UCSD-AML1 (cell line): ENCODE measurements around the gene HORMAD2.

Source experiments
- DNase-seq: peaks from one replicate; lab custom pipeline; 2025; ENCODE audit not compliant: unreplicated experiment; lab: John Stamatoyannopoulos, UW

Gene HORMAD2

DNA sequence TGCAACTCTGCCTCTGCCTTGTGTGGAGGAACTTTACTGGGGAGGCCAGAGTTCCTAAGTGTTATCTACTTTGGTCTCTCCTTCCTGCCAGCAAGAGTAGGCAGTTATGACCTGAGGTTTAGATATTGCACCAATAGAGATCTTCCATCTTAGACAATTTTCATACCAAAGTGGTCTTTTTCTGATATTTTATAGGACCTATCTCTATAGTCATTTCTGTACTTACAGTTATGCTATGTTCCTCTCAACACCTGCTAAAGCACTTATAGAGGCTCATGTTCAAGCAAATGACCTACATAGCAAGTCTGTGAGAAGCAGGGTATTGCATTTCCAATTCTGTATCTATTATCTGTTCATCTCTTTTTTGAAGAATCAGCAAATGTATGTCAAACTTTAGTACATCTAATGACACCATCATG lies 80.8 kb downstream of the HORMAD2 start:
- no peak for DNase-seq

DNA sequence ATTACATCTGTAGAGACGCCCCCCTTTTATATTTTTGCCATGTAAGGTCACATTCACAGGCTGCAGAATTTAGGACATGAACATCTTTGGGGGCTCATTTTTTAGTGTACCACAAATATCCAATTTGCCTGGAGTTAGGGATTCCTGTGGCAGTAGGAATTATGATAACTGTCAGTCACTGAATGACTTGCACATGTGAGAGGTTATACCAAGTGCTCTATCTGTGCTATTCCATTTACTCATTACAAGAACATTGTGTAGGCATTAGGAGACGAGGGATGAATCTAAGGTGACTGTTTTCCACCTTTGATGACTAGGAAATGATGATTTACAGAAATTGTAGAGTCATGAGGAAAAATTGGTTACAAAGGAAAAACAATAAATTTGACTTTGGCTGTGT lies 87.0 kb downstream of the HORMAD2 start:
- DNase-seq: no peak

DNA sequence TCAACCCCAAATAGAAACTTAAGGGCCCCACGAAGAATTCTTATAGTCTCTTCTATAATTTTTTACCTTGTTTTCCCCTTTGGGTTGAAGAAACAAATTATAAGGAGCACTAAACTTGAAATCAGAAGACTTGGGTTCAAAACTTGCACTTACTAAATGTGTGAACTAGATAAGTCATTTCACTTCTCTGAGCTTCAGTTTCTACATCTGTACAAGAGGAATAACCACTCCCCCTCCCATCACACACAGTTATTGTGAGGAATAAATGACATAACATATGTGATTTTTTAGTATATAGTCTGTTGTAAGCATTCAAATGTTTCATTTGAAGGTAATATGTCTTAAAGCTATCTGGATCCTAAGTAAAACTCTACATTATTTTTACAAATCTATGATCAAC lies 87.5 kb downstream of the HORMAD2 start:
- no peak for DNase-seq

DNA sequence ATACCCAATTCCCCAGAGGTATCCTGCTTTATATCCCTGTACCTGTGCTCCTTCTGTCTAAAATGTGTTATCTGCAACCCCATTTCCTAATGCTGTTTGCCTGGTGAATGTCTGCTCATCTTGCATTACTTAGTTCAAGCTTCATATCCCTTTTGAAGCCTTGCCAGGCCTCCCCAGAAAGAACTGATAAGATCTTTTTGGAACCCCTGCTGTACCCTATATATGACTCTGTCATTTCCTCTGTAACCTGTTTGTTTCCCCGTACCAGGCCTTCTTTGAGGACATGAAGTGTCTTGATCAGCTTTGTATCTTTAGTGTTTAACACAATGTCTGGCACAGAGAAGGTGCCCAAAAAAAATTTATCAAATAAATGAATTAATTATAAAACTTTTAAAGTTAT lies 88.7 kb downstream of the HORMAD2 start:
- DNase-seq: no peak

DNA sequence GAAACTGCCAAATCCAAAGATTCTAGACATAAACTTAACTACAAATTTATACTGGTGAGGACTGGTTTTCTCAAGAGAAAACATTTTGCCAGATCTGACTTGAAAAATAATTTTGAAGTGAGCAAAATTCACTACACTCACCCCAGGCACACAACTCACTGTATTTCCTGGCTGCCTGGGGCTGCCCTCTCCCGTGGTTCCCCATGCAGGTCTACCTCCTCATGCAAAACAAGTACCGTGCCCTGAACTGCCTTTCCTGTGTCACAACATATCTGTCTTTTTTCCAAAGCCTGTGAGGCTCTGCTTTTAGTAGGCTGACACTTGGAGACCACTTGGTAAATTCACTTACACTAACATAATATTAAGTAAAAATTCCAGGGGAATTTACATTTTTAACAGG lies 89.9 kb downstream of the HORMAD2 start:
- no peak for DNase-seq

DNA sequence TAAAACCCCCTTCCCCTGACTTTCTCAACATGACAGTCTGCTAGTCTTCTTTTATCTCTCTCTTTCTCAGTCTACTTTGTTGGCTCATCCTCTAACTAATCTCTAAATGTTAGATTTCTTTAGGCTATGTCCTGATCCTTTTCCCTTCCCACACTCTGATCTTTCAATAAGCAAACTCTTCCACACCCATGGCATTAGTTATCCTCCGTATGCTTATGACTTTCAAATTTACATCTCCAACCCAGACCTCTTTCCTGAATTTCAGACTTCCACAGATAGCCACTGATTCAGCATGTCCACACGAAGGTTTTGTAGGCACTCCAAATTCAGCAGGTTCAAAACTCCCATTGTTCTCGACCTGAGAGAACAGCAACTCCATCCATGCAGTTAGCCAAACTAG lies 90.7 kb downstream of the HORMAD2 start:
- no peak for DNase-seq

DNA sequence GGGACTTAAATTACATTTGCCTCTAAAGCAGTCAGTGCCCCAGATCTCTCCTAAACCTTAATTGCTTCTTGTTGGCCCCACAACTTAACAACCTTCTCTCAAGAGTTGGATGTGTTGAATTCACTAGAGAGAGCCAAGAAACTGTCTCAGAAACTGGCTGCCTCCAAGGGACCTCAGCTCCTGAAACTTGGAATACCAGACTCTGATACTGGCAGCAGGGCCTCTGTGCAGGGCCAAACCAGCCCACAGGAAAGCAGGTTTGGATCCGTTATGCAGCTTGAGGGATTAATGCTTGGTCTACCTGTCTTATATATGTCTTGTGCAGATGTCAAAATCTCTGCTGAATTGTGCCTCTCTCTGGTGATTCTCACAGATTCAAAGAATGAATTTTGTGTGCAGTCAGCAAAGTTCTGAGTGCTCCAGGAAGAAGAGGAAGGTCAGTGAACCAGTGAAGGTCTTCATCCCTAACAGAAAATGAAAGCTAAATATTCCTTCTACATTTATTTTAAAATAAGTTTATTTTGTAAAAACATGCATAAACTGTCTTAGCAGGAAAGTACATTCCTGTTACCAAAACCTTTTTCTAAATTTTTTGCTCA lies 95.5 kb downstream of the HORMAD2 start:
- DNase-seq: no peak

DNA sequence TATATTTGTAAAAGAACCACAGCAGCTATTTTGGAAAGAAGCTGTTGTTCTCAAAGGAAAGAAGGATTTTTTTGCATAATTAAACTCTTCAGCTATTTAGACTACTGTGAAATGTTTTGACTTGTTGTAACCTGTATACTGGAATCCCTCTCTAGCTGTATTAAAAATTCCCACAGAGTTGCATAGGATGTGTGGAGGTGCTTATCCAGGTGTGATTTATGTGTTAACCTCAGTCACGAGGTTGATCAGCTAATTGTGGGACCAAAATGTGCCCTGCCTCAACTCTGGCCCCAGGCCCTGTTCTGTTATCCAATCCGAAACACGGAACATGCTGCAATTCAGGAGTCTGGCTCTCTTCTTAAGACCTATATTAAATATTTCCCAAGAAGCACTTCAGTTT lies 96.2 kb downstream of the HORMAD2 start:
- no peak for DNase-seq

DNA sequence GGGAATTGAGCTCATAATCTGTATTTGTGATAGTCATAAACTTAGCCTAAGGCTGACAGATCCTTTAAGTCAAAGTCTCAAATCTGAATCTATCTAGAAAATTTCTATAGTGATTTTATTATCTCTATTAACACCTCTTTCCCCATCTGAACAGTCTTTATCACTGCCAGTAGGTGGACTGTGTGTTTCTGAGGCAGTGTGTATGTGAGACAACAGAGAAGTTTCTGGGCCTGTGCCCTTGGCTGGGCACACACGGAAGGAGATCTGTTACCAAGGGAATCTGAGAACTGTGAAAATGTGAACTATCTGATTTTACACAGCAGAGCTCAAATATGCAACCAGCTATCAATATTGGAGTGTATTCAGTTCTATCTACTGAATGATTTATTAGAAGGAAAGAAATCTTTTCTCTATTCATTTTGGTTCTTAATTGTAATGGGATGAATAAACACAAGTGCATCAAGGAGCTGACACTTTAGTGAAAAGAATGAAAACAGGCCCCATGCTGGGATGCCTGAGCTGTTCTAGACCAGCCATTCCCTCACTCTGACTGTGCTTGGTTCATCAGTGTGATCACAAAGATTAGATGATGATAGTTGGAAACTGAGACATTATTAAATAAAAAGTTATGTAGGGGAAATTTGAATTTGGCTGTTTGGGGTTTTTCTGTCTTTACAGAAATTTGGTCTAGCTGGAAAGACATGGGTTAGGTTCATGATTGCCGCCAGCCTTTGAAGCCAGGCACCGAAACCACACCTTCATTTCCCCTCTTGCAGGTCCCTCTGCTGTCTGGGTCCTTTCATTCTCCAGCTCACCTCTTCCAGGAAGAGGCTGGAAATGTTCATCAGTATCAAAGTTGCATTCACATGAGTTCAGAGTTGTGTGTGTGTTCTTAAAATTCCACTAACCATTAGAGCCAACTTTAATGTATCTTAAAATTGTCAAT lies 98.2 kb downstream of the HORMAD2 start:
- DNase-seq: no peak

DNA sequence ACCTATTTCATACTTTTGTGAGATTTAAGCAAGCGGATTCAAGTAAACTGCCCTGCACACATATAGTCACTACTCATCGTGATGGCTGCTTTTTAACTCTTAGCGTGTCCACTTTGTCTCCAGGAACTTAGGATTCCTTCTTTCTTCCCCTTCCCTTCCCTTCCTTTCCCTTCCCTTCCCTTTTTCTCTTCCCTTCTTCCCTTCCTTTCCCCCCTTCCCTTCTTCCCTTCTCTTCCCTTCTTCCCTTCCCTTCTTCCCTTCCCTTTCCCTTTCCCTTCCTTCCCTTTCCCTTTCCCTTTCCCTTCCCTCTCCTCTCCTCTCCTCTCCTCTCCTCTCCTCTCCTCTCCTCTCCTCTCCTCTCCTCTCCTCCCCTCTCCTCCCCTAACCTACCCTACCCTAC lies 100.4 kb downstream of the HORMAD2 start:
- no peak for DNase-seq

DNA sequence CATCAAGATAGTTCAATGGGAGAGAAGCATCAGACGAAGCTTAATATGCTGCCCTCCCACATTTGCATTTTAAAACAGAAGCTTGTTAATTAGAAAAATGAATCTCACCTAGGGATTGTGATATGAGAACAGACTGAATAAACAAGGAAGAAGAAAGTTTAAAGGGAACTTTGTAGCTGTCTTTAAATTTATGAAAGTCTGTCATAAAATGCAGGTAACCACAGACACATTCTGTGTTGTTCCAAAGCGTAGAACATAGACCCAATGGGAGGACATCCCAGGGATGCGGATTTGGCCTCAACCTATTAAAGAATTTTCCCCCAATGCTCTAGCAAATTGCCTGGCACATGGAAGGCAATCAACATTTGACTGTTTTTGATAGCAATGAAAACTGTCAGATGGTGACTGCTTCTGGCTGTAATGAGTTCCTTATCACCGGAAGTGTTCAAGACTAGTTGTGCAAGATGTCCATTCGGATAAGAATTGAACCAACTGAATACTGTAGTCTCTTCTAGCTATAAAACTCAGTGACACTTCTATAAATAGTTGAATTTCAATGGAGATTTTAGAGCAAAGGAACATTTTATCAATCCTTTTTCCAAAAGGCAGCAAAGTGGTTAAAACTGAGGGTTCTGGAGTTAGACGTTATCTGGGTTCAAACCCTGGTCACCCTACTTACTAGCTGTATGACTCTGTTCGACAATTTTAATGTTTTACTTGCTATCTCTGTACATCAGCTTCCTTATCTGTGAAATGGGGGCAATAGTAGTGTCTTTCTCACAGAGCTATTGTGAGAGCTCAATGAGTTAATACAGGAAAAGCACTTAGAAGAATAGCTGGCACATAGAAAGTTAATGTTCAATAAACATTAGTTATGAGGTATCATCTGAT lies 101.4 kb downstream of the HORMAD2 start:
- DNase-seq: no peak

DNA sequence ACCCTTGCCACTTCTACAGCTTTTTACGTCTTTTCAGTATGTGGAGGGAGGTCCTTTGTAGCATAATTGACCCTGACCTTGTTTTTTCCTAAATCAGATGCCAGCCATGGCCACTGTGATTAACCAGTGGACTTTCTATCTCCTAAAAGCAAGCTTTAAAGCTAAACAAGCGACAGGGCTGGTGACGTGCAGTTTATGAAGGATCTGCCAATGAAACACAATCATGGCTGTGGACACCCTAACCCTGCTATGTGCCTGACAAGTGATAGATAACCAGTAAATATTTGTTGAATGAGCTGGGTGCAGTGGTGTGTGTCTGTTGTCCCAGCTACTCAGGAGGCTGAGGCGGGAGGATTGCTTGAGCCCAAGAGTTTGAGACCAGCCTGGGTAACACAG lies 102.1 kb downstream of the HORMAD2 start:
- DNase-seq: no peak

DNA sequence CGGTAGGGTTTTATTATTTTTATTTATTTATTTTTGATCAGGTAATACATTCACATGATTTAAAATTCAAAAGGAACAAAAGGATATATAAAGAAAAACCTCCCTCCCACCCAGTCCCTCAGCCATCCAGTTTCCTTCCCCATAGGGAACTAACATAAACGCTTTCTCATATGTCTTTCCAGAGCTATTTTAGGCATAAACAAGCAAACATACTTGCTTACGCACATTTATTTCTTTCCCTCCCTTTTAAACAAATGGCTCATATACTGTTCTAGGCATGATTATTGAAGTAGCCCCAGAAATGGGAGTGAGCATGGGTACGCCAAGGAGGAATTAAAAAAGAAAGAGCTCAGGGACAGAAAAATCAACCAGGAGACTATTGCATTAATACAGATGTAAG lies 102.6 kb downstream of the HORMAD2 start:
- DNase-seq: no peak

DNA sequence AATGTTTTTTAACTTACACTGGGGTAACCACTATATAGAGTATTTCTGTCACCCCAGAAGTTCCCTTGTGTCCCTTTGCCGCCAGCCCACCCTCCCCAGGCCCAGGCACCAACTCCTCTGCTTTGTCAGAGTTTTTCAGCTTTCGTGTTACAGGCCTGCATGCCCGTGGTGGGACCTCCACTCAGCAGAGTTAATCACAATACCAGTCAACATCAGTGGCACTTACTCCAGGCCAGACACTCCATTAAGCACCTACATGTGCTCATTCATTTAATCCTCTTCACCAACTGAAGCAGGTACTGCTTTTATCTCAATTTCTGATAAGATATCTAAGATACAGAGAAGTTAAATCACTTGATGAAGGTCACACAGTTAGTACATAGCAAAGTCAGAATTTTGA lies 103.0 kb downstream of the HORMAD2 start:
- no peak for DNase-seq

DNA sequence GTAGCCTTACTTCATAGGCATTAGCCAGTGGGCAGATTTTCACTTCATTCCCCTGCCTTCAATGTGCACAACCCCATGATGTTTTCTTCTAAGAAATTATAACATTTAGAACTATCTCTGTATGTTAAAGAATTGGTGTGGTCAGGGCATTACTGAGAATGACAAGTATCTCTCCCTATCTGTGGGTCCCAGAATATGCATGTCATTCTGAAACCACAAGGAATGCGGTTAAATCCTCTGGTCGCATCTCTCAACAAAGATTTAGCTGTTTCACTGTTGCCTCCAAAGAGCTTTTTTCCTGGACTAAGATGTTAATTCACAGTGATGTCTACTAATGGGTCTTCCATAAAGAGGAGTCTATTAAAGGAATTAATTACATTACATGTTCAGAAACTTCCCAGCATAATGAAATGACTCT lies 103.6 kb downstream of the HORMAD2 start:
- no peak for DNase-seq

DNA sequence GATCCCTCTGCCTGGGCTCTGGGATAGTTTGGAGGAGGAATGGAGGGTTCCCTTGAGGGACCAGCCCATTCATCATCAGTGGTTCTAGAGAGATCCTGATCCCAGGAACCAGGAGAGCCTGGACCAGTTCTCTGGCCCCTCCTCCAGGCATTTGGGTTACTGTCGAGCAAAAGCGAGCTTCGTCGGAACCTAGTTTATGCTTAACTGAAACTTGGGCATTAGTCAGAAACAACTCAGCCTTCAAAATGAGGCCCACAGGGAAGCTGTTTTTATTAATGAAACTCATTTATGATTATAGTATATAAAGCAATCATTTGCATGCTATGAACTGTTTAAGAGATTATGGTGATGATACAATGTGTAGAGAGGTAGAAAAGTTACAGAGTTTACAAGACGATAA lies 104.9 kb downstream of the HORMAD2 start:
- DNase-seq: no peak

DNA sequence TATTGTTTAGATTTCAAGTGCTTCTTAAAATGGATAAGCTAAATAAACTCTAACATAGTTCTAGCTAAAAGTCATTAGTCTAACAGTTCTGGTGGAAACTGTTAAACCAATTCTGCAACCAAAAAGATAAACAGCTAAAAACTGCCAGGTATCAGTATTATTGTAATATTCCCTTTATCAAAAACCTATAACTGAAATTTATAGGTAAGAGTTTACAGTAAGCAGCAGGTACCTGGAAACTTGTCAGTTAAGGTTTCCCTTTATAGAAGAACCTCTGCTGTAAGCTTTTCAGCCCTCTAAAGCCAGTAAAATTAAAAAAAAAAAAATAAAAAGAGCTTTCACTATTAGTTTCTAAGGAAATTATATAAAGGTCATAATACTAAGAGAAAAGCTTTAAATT lies 105.3 kb downstream of the HORMAD2 start:
- DNase-seq: no peak

DNA sequence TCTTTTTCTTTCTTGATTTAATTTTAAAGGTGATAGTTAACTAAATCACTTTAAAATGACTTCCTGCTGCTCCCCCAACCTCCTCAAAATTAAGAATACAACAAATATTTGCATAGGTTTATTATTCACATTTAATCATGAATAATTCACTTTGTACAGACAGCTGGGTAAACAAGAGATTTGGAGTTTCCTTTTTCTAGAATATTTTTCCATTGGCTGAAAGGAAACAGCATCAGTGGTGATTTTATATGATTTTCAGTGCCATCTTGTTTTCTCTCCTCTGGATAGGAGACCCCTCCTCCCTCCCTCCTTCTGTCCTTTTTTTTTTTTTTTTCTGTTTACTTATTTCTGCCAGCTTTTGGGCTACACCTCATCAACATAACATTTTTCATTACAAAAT lies 105.8 kb downstream of the HORMAD2 start:
- no peak for DNase-seq

DNA sequence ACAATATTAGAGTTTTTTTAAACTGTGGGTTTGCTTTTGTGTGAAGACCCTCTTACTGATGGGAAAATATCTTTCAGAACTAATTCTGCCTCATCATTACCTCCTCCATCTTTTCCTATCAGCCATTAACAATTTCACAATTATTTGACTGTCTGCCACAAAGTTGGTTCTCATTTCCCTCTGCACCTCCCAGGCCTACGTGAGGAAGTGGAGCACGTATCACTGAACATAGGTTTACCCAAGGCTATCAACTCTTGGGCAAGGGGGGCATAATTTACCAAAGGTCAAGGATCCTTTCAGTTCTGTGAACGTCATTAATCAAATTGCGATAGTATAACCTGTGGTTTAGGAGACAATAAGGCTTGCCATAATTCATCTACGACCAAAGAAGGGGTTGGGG lies 106.2 kb downstream of the HORMAD2 start:
- DNase-seq: no peak

DNA sequence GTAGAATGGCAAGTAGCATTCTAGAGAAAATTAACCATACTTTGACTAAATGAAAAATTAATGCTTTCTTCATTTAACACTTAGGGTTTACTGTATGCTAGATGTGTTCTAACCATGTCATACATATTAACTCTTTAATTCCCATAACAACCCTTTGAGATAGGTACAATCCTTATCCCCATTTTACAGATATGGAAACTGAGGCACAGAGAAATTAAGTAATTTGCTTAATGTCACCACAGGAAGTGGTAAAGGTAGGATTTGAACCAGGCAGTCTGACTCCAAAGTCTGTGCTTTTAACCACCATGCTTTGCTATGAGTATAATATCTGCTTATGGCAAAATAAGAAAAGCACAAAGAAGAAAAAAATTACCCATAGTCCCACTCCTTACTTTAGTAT lies 106.8 kb downstream of the HORMAD2 start:
- no peak for DNase-seq

DNA sequence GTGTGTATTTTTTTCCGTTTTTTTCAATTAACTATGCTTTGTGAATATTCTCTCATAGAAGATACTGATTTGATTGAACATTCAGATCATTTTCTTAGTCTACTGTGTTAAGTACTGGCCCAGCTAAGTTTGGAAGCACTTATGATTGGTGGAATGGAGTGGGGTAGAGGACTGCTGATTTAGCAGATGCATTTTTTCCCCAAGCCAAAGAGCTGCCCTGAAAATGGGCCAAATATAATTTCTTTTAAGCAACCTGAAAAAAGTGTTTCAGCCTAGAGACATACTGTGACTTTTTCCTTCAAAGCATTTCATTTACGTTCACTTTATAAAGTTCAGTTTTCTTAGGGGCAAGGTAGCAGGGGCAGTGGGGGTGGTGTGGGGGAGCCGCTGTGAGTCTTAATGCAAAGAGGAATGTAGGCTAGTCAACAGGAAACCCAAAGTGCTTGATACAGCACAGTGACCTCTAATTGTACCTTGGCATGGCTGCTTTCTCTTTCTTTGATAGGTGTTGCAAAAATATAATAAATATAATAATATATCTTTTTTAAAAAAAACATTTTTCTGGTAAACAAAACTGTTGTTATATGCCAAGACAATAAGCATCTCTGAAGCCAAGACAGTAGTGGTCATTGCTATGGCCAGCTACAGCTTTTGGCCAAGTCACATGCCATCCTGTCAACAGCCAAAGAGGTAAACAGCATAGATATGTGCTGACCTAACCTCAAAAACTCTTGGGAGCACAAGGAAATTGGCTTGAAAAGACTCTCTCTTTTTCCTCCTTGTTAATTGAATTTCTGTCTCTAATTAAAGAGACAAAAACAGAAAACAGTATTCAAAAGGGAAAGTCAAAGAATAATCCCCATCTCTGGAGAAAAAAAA lies 107.5 kb downstream of the HORMAD2 start:
- DNase-seq: no peak
